Measurements from ENCODE around the gene SPEM1. TPM values are rescaled to one million over a fixed set of nuclear protein-coding genes. Genes with fewer than 3 reads are reported as not detected.

Gene SPEM1
- total and polyA plus RNA-seq, 12 donors, result not detected

DNA sequence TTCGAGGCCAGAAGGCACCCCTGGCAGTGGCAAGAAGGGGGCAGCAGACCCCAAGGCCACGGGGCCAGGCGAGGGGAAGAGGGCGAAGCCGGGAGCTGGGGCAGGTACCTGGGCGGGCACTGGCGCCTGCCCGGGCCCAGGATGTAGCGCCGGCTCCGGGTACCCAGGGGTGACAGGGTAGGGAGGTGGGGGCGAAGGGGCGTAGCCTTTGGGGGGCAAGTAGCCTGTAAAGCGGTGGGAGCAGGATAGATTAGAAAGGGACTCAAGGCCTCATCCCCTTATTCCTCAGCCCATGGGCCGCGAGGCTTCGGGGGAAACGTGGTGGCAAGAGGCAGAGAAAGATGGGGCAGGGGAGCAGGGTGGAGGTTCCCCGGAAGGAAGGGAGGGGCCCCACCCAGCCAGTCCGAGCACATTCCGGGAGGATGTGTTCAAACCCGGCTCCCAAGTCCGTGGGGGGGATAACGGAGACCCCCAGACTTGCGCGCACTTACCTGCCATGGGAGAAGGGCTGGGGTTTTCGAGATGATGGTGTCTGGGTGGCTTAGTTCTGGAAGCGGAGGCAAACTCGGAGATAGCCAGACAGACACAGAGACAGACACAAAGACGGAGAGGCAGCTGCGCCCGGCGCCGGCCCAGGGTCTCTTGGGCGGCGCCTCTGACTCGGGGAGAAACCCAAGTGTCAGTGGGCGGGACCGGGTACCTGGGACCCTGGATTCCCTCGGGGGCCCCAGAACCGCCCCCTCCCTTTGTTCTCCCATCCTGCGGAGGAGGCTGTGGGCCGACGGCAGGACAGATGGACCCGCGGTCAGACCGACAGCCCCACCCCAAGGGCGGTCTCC, 26.3 kb upstream of the SPEM1 start:
- ATAC-seq, result peak; percentile 6 to 50 (median 30)
- H3K27me3 ChIP-seq, result no peaks in the 10 kb centered on the region
- H3K4me1 ChIP-seq, result peaks cover 0 to 34% (median 22%) of the 10 kb centered on the region in 9 donors
- H3K9me3 ChIP-seq, result no peaks in the 10 kb centered on the region
- intact Hi-C loops (cut with DNase I), result loop anchor here in 6 of 10 donors (1.0 to 5.0 kb wide), 5 partner anchors 10 to 43 kb away; partner anchors contain the start of genes KCTD11 (in 2 of the 6), TMEM95 (in 2 of the 6) and TMEM256 (in 1 of the 6)
- peak in 1 of 9 donors; percentile 14 for TF ChIP-seq CTCF (IDR thresholded peaks at IDR 0.05)
- no peak for DNase-seq
- H3K36me3 ChIP-seq, result peaks cover 0 to 40% (median 10%) of the 10 kb centered on the region in 9 donors
- H3K27ac ChIP-seq, result peak overlapping the region; percentile 88 to 98 (median 95)
- 8% methylated on average over 43 to 48 of the region's 48 CpGs for WGBS, 2 donors
- peak overlapping the region; percentile 59 to 98 (median 90) for H3K4me3 ChIP-seq

GRCh38 chr17:7394452-7395191, 25.5 kb upstream of the SPEM1 start, which contains the start of gene PLSCR3:
TSS of gene PLSCR3 (minus strand) at chr17:7394525. CDS start at chr17:7394110, 415 bp downstream.
- peak; percentile 89 to 91 for DNase-seq
- H3K27ac ChIP-seq, result peak within 1 kb of the TSS; percentile 88 to 98 (median 95)
- no peaks in the 10 kb centered on the region for H3K27me3 ChIP-seq
- H3K4me3 ChIP-seq, result peak within 1 kb of the TSS; percentile 59 to 98 (median 90)
- 1% methylated on average over 65 to 71 of the region's 71 CpGs for WGBS, 2 donors
- H3K9me3 ChIP-seq, result no peaks in the 10 kb centered on the region
- H3K36me3 ChIP-seq, result peaks cover 0 to 32% (median 4%) of the 10 kb centered on the region in 9 donors
- intact Hi-C loops (cut with DNase I), result loop anchor here in 6 of 10 donors (1.0 to 5.0 kb wide), 5 partner anchors 10 to 44 kb away; partner anchors contain the start of genes KCTD11 (in 2 of the 6), TMEM95 (in 2 of the 6) and TMEM256 (in 1 of the 6)
- TF ChIP-seq CTCF (IDR thresholded peaks at IDR 0.05), result peak in 7 of 9 donors; percentile 18 to 39 (median 29)
- peaks cover 0 to 34% (median 22%) of the 10 kb centered on the region in 9 donors for H3K4me1 ChIP-seq
- ATAC-seq, result peak; percentile 92 to 96 (median 95)

- no peak for TF ChIP-seq CTCF (IDR thresholded peaks at IDR 0.05)
- DNase-seq (no peak), ATAC-seq (no peak)
- Histone ChIP-seq H3K4me1 (peaks cover 0 to 28% (median 20%) of the 10 kb centered on the region in 9 donors), H3K27me3 (no peaks in the 10 kb centered on the region), H3K4me3 (no peak overlapping the region), H3K27ac (no peak overlapping the region), H3K9me3 (no peaks in the 10 kb centered on the region), H3K36me3 (peaks cover 0 to 17% (median 0%) of the 10 kb centered on the region in 9 donors)
- 85 to 97% methylated on average over 4 of the region's 4 CpGs for WGBS, 2 donors
- intact Hi-C loops (cut with DNase I), result no loop called here
Measured at GRCh38 chr17:7396147-7396546, 24.0 kb upstream of the SPEM1 start.

DNA sequence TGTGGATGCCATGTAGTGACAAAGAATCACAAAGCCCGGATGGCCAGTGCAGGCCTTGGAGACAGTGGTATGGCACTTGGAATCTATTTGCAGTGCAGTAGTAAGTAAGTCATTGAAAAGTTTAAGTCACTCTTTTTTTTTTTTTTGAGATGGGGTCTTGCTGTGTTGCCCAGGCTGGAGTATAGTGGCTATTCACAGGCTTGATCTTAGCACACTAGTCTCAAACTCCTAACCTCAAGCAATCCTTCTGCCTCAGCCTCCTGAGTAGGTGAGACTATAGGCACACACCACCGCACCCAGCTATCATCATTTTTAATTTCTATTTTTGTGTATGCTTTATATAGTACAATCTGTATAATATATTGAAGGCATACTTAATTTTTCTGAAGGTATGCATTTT, 21.5 kb upstream of the SPEM1 start:
- intact Hi-C loops (cut with DNase I), result no loop called here
- peaks cover 7 to 31% (median 27%) of the 10 kb centered on the region in 9 donors for H3K4me1 ChIP-seq
- 81 to 88% methylated on average over 2 of the region's 2 CpGs for WGBS, 2 donors
- H3K27ac ChIP-seq, result no peak overlapping the region
- no peaks in the 10 kb centered on the region for H3K9me3 ChIP-seq
- ATAC-seq, result no peak
- no peak for TF ChIP-seq CTCF (IDR thresholded peaks at IDR 0.05)
- no peak for DNase-seq
- H3K36me3 ChIP-seq, result peaks cover 0 to 6% (median 0%) of the 10 kb centered on the region in 9 donors
- no peak overlapping the region for H3K4me3 ChIP-seq
- H3K27me3 ChIP-seq, result no peaks in the 10 kb centered on the region

Data from heart right ventricle (tissue), 16 donors.